Fibroblast of skin of left biceps (primary cell): Measurements from ENCODE around the gene ERI3.

Source experiments
- DNase-seq, 2 experiments: peaks; one replicate each; pipeline ENCODE4 v3.0.0-alpha.2; 2013; ENCODE audit warnings: low read depth in 2 of 2

The ERI3 gene

GRCh38 chr1:44283524-44284173 lies 71.4 kb downstream of the ERI3 start:
- no peak for DNase-seq

DNA sequence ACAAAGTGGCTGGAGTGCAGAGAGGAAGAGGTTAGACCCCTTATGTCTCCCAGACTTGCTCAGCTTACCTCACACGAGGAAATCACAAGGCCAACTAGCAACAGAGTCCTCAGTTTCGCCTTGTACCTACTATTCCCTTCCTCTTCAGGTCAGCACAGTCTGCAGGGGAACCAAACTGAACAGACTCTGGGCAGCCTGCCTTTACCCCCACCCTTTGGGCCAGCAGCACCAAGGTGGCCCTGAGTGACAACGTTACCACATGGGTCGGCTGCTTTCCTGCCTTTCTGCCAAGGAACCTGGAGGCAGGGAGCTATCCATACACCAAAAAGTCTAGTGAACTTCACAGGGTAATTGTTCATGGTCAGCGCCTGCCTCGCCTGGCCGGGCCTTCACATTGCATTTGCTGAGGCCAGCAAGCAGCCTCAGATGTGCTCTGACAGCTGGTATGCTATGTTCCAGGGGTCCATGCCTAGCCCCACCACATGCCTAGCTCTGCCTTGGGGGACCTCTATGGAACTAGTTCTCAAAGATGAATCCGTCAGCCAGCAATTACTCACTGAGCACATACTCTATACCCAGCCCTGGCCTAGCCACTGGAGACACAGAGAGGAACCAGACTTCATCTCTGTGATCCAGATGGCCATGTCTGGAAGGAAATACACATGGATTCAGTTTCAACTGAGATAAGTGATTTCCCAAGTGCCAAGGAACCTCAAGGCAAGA lies 72.2 kb downstream of the ERI3 start:
- DNase-seq: no peak

DNA sequence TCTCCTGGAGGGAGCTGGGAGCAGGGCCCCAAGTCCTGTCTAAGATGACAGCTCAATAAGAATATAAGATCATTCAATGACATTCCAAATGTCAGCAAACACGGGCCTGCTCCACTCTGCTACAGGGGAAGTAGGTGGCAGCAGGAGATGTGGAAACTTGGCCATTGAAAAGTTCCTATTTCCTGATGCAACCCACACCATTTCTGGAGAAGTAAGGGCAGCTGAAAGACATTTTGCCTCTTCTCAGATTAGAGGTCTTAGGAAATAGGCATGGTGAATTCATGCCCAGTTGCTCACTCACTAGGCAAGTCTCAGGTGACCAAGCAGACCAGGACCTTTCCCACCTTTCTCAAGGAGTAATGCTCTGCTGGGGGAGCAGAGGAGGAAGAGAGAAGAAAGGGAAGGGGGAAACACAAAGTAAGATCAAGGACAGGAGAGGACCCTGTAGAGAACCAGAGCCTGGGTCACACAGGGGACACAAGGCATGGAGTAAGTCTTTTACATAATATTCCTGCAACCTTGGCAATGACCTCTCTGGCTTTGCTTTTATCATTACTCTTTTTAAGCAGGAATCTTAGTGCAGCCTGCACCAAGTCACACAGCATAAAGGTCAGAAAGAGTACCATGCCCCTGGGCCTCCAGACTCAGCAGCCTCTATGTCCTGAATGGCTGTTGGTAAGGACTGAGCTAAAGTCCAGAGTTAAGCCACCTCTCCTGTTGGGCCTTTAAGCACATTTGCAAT lies 72.9 kb downstream of the ERI3 start:
- DNase-seq: no peak

- no peak for DNase-seq
Observed at GRCh38 chr1:44276901-44277300, 78.2 kb downstream of the ERI3 start.

DNA sequence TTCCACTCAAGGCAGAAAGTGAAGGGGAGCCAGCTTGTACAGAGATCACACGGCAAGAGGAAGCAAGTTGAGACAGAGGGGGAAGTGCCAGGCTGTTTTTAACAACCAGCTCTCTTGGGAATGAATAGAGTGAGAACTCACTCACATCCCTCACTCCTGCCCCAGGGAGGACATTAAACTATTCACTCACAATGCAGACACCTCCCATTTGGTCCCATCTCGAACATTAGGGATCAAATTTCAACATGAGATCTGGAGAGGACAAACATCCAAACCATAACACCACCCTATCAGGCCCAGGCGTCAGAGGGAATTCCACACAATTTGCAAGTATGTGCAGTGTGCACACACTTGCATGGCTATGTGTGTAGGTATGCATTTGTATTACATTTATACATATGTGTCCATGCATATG lies 79.1 kb downstream of the ERI3 start:
- no peak for DNase-seq

DNA sequence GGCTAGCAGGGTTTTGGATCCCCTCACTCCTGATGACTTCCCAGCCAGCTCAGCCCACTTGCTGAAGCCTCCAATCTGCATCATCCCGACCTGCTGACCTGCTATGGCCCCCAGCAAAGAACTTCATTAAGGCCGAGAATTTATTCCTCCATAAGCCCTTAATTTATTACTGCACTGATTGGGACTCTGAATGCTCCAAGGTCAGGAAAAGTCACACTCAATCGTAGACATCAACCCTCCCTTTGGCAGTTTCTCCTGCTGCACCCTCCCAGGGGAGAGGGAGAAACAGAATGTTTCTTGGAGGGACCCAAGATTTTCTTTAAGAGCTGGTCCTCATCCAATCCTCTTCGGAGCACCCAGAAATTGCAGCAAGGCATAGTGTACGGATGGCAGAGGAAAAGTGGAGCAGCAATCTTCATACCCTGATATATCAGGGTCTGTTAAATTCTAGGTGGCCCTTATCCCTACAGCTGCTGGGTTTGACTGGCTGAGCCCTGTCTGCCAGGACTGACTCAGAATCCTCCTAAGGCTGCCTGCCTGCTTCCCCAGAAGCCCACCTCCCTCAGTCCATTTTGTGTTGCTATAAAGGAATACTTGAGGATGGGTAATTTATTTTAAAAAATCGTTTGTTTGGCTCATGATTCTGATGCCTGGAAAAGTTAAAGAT lies 79.6 kb downstream of the ERI3 start:
- no peak for DNase-seq

DNA sequence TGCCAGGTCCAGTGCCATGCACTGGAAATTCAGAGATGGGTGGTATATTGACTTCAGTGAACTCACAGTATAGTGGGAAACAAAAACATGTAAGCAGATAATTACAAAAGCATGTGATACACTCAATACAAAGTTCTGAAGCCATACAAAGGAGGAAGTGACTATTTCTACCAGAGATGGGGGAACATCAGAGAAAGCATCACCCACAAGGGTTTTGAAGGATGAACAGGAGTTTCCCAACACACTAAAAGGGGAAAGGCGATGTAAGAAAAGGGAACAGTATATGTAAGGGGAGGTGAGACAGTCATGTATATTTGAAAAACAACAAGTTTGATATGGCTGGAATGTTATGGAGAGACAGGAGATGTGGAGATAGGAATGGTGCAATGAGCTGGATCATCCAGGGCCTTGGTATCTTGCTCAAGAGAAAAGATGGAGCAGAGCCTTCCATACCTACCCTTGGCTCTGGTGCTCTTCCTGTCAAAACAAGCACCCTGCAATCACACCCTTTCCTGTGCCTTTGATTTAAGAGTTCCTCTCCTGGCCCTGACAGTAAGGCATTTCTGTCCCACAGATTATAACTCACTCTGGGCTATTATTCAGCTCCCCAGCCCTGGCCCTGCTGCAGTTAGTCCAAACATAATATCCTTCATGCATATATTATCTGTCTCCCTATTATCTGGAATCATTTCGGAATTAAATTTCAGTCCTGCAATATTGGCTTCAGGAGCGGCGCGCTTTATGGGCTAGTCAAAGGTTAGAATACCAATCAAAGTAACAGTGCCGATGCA lies 81.3 kb downstream of the ERI3 start:
- no peak for DNase-seq

DNA sequence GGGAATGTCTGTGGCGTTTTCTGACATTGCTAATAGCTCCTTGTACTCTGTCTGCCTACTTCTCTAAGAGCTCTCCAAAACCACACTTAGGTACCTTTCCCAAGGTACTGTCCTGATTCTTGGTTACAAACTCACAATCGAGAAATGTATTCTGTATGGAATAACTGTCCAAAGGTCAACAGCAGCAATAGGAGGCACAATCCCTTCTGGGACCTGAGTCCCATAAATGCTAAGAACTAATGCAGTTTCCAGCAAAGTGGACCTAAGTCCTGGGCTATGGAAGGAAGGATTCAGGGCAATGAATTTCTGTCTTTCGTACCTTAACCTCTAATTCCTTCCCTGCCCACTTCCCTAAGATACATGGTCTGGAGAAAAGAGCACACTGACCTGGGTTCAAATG lies 82.1 kb downstream of the ERI3 start:
- DNase-seq: no peak

- DNase-seq: no peak
Observed at GRCh38 chr1:44271646-44272045, 83.4 kb downstream of the ERI3 start.

DNA sequence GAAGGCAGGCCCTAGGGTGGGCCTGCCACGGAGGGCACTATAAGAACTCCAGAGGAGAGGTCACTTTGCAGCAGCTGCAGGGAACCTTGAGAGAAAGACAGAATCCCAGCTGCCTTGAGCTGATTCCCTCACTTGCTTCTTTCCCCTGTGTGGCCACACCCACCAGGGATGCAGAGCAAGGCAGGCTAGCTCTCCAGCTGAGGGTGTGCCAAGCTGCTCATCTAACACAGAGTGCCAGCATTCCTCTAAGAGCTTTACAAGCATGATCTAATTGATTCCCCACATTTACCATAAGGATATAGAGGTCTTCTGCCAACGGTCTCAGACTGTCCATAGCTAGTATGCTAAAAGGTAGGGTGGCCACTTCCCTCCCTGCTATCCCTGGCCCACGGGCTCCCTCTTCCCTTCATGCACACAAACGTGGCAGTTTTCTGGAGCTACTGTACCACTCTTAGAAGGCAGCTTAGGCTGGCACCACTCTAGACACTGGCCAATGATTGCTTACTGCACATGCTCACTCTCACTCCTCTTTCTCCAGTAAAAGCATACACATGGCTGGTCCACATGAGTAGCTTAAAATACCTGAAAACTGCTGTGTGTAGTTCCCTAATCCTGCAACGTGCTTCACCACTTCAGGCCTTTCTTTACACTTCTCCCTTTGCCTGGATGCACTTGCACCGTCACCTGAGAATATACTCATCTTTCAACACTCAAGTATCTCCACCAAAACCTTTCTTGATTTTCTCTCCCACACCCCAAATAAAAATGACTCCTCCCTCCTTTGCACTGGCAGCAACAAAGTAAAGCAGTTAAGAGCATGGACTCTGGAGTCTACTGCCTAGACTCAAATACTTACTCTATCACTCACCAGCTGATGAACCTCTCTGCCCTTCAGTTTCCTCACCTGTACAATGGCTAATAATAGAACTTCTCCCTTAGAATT lies 84.1 kb downstream of the ERI3 start:
- DNase-seq: no peak

GRCh38 chr1:44268054-44268453 lies 87.0 kb downstream of the ERI3 start:
- no peak for DNase-seq

DNA sequence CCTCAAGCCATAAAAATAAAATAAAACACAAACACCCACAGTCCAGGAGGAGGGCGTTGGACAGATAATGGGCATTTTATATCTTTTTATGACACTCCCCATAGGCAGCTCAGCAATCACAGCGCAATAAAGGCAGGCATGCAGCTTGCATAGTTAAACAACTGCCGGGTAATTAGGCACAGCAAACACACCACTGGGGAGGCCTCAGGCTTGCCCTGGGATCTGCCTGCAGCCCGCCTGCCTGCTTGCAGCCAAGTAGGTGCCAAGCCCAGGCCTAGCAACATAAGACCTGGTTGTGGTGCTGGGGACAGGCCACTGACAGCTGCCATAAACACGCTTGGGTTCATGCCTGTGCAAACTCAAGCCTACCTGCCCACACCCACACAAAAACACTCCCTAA lies 87.6 kb downstream of the ERI3 start:
- DNase-seq: no peak

- no peak for DNase-seq
Observed at GRCh38 chr1:44266400-44267344, 88.4 kb downstream of the ERI3 start.

DNA sequence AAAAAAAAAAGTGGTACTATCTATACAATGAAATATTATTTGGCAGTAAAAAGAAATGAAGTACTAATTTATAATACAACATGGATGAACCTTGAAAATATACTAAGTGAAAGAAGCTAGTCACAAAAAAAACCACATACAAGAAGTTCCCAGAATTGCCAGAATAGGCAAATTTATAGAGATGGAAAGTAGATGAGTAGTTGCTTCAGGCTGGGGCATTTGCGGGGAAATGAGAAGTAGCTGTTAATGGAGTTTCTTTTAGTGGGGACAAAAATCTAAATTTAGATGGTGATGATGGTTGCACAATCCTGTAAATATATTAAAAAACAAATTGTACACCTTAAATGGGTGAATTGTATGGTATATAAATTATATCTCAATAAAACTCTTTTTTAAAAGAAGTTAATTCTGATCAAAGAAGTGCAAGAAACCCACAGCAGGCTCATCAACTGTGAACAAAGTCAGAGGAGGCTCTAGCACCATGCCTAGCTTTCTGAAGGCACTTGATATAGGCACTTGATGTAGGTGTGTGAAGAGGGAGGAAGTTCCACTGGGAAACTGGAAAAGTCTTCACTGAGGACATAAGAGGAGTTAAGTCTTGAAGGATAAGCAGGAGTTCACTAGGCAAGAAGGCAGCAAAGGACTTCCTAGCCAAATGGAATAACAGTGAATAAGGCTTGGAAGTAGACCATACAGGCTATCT lies 89.2 kb downstream of the ERI3 start:
- DNase-seq: no peak

GRCh38 chr1:44264451-44264771 lies 90.6 kb downstream of the ERI3 start:
- no peak for DNase-seq

GRCh38 chr1:44263568-44264450 lies 91.2 kb downstream of the ERI3 start:
- no peak for DNase-seq

GRCh38 chr1:44262816-44263567 lies 92.1 kb downstream of the ERI3 start:
- no peak for DNase-seq
